Activated T-helper 17 cell treated with anti-CD3 and anti-CD28 coated beads, Interleukin-2, amount 50 U/mL, for 72 hours (primary cell): ENCODE data around the gene ZNF804B. TPM values are rescaled to one million over a fixed set of nuclear protein-coding genes. Genes with fewer than 3 reads are reported as not detected.
"Not testable (repeated sequence)": the region's sequence is repeated elsewhere in the genome, so short reads cannot be mapped to it uniquely, and the experiment has no call there.

Experiments used
- ATAC-seq: fragments of 150-1000 bp; cut with Tn5 transposase; replicated peaks from 2 replicates; pipeline ENCODE4 v1.10.0; 2021; ENCODE audit warnings: mild to moderate bottlenecking, moderate library complexity
- H3K27ac Mint-ChIP-seq: one replicate; pipeline ENCODE4 v1.8.0; 2022; ENCODE audit warnings: mixed read lengths
- H3K27me3 Mint-ChIP-seq: one replicate; pipeline ENCODE4 v1.8.0; 2022; ENCODE audit warnings: mixed read lengths
- H3K36me3 Mint-ChIP-seq: one replicate; pipeline ENCODE4 v1.8.0; 2022; ENCODE audit warnings: low read depth, mild to moderate bottlenecking, mixed read lengths
- H3K4me1 Mint-ChIP-seq: one replicate; pipeline ENCODE4 v1.8.0; 2022; ENCODE audit warnings: mixed read lengths
- H3K4me3 Mint-ChIP-seq: one replicate; pipeline ENCODE4 v1.8.0; 2022; ENCODE audit warnings: mild to moderate bottlenecking, mixed read lengths
- H3K9me3 Mint-ChIP-seq: one replicate; pipeline ENCODE4 v1.8.0; 2022; ENCODE audit warnings: mixed read lengths
- total RNA-seq, 2 donors: library from RNA; stranded (reverse); gene quantifications; one replicate each; pipeline ENCODE4 v1.2.3, GENCODE V29; 2022

Gene ZNF804B
- total RNA-seq, 2 donors from 2014 or later, result not detected

DNA sequence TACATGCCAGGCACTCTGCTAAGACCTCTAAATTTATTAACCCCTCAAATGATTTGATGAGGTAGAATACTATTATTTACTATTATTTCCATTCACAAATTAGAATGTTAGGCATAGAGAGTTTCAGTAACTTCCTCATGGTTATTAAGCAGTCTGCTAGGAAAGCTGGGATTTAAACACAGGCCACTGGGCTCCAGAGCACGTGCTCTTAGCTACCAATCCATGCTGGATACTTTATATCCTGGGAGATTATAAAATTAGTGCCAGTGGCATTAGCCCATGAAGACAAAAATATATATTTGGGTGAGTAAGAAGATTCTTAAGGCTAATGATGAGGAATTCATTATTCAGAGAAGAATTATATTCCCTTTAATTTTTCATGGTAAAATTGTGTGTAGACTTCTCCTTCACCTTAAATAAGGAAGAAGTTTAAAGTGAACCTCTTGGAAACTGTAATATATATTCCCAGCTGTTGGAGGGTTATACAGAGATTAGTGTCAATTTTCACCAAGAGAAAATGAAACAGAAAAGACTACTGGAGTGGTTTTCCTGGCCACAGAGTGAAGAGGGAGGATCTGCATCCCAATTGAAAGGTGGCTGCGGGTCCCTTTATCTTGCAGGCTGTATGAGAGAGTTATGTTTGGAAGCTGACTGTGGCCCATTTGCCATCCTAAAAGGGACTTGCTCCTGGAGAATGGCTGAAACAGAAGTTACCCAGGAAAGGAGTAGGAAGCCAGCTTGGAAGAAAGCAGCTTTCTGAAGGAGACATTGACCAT, 370.3 kb downstream of the ZNF804B start:
- Mint-ChIP-seq H3K27me3 (no peaks in the 10 kb centered on the region), H3K4me1 (no peaks in the 10 kb centered on the region), H3K9me3 (peaks cover 3% of the 10 kb centered on the region), H3K27ac (no peak overlapping the region), H3K4me3 (no peak overlapping the region), H3K36me3 (no peaks in the 10 kb centered on the region)
- ATAC-seq, result no peak

DNA sequence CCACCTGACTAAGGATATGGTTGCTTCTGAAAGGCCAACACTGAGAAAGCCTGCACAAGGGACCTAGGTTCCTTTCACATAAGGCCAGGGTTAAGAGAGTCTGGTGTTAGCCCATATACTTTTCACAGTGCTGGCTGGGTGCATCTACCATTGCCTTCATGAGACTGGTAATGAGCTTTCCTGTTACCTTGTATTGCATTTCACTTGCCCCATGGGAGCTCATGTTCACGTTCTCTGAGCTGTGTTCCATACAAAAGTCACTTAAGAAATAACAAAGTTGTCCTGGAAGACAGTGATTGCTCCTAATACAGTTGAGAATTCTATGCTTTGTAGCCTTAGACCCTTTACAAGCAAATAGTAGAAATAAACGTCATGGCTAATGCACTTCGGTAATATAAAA, 373.9 kb downstream of the ZNF804B start:
- no peak overlapping the region for H3K4me3 Mint-ChIP-seq
- no peaks in the 10 kb centered on the region for H3K9me3 Mint-ChIP-seq
- ATAC-seq, result no peak
- no peaks in the 10 kb centered on the region for H3K27me3 Mint-ChIP-seq
- no peaks in the 10 kb centered on the region for H3K4me1 Mint-ChIP-seq
- no peak overlapping the region for H3K27ac Mint-ChIP-seq
- H3K36me3 Mint-ChIP-seq, result no peaks in the 10 kb centered on the region

DNA sequence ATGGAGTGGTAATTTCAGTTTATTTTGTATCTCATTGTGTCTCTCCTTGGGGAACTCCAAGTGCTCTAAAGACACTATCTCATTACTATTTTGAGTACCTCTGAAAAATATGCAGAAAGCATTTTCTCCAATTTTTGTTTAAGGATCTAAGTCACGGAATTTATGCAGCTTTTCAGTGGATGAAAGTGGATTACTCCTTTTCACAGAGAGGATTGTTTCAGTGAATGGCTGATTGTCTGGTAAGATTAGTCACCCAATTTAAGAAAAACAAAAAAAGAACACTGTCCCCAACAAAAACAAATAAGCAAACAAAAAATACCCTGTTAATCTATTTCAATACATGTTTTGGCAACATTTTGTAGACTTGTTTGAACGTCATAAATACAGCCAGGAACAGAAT, 374.3 kb downstream of the ZNF804B start:
- Mint-ChIP-seq H3K36me3 (no peaks in the 10 kb centered on the region), H3K4me1 (no peaks in the 10 kb centered on the region), H3K27ac (no peak overlapping the region), H3K9me3 (peaks cover 3% of the 10 kb centered on the region), H3K27me3 (no peaks in the 10 kb centered on the region), H3K4me3 (no peak overlapping the region)
- no peak for ATAC-seq

DNA sequence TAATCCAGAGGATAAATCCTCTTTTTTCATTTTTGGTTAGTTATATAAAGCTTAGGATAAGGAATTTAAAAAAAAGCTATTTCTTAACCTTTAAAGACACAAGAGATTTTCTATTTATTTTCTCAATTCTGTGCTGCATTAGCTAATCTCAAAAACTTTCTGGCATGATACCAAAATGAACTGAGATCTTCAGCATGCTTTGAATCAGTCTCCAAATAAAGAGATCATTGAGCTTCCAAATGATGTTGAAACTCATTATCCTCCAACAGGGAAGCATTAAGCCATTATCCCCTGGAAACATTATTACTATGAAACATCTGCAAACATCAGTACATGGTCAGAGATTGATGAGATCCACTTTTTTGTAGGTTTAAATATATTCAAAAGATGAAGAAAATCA, 386.3 kb downstream of the ZNF804B start:
- H3K4me1 Mint-ChIP-seq, result no peaks in the 10 kb centered on the region
- no peak overlapping the region for H3K27ac Mint-ChIP-seq
- peaks cover 3% of the 10 kb centered on the region for H3K9me3 Mint-ChIP-seq
- no peak for ATAC-seq
- no peaks in the 10 kb centered on the region for H3K27me3 Mint-ChIP-seq
- no peaks in the 10 kb centered on the region for H3K36me3 Mint-ChIP-seq
- no peak overlapping the region for H3K4me3 Mint-ChIP-seq

DNA sequence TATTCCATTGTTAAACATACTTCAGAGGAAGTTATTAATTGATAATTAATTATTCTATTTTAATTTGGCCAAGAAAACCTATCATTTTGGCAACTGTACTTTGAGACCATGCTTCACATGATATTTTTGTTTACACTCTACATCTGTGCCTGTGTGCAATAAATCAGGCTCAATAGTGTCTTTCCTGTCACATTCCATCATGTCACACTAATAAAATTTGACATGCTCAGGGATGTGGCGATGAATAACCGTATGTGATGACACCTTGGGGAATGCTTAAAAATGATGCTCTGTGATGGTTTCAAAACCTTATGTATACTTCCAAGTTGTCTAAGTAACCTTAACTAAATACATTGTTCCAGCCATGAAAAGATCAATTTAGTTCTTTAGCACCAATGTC, 400.6 kb downstream of the ZNF804B start:
- H3K27me3 Mint-ChIP-seq, result no peaks in the 10 kb centered on the region
- H3K4me1 Mint-ChIP-seq, result no peaks in the 10 kb centered on the region
- H3K36me3 Mint-ChIP-seq, result no peaks in the 10 kb centered on the region
- ATAC-seq, result no peak
- H3K27ac Mint-ChIP-seq, result no peak overlapping the region
- peaks cover 4% of the 10 kb centered on the region for H3K9me3 Mint-ChIP-seq
- no peak overlapping the region for H3K4me3 Mint-ChIP-seq

DNA sequence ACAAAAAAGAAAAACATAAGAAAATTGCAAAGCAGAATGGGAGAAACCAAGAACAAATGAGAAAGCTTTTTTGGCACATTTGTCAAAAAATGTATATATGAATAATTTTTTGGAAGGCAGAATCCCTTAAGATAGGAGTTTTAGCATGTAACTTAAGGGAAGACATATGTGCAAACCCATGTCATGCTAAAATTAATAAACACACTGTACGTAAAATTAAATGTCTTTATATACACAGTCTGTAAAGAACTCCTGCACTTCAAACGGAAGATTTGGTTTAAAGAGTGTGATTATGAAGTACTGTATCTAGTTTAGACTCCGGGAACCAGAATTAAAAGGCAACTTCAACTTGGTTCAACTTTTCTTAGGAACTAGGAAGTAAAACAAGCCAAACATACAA, 405.9 kb downstream of the ZNF804B start:
- Mint-ChIP-seq H3K4me1 (no peaks in the 10 kb centered on the region), H3K9me3 (peaks cover 4% of the 10 kb centered on the region), H3K4me3 (no peak overlapping the region), H3K27ac (no peak overlapping the region), H3K27me3 (no peaks in the 10 kb centered on the region), H3K36me3 (no peaks in the 10 kb centered on the region)
- ATAC-seq, result no peak

DNA sequence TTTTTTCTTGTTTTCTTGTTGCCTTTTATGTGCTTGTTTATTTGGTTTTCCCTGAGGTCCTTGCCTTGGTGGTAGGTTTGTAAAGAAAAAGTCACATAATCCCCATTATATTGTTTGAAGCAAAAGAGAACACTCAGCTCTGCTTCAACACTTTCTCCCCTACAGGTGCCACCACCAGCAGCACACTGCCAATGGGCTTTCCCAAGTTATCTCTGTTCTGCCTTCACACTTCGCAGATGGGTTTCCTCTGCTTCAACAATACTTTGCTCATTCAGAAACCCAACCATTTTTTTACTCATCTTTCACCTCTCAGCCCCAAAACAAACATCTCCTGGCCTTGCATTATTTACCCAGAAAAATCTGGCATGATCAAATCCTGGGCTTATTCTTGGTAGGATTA, 411.1 kb downstream of the ZNF804B start:
- H3K36me3 Mint-ChIP-seq, result no peaks in the 10 kb centered on the region
- no peak for ATAC-seq
- peaks cover 13% of the 10 kb centered on the region for H3K9me3 Mint-ChIP-seq
- no peak overlapping the region for H3K4me3 Mint-ChIP-seq
- H3K27ac Mint-ChIP-seq, result no peak overlapping the region
- H3K4me1 Mint-ChIP-seq, result no peaks in the 10 kb centered on the region
- no peaks in the 10 kb centered on the region for H3K27me3 Mint-ChIP-seq

DNA sequence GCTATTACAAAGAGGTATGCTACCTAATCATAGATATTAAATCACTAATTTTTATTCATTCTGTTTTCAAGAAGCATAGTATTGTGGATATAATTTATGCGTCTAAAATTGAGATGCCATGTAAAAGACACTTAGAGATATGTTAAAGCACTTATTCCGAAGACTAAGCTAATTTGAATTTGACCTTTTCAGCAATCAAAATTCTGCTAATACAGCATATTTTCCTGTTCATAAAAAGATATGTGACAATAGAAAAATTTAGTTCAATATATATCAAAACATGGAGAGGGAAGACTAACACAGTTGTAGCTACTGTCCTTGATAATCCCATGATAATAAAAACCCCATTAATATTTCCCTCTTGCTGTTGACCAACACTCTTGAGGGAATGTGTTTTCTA, 422.6 kb downstream of the ZNF804B start:
- peaks cover 9% of the 10 kb centered on the region for H3K9me3 Mint-ChIP-seq
- ATAC-seq, result no peak
- H3K27me3 Mint-ChIP-seq, result no peaks in the 10 kb centered on the region
- no peak overlapping the region for H3K4me3 Mint-ChIP-seq
- H3K4me1 Mint-ChIP-seq, result no peaks in the 10 kb centered on the region
- H3K27ac Mint-ChIP-seq, result no peak overlapping the region
- H3K36me3 Mint-ChIP-seq, result no peaks in the 10 kb centered on the region

DNA sequence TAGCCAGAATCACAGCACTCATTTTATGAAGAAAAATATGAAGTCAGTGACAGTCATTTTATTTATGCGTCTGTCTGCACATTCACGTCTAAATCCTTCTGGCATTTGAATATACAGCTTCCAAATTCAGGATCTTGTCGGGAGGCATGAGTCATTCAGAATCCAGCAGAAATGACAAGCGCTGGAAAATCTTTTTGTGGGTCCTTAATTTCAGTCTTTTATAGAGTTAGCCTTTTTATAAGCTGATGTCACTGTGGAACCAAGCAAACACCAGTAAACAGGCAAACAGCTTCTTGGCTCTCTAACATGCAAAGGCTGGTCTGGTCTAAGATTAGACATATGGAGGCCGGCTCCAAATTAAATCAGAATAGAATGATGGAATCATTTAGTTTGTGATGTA, 424.2 kb downstream of the ZNF804B start:
- no peak for ATAC-seq
- Mint-ChIP-seq H3K36me3 (no peaks in the 10 kb centered on the region), H3K4me3 (no peak overlapping the region), H3K27ac (no peak overlapping the region), H3K27me3 (no peaks in the 10 kb centered on the region), H3K4me1 (no peaks in the 10 kb centered on the region), H3K9me3 (peaks cover 5% of the 10 kb centered on the region)

DNA sequence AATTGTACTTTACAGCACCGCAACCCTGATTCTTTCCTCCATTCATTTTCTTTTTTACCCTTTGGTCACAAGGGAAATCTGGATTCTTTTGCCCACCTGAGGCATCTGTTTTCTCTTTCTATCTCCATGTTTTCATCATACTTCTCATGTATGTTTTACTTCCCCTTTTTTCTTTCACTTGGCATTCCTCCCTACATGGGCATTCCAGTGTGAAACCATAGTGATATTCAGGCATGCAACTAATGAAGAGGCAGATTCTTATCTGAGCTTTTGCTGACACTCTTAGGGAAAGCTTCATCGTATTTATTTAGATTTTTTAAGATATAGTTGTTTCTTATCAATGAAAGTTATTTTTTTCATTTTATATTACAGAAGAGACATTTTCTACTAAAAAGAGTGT, 441.3 kb downstream of the ZNF804B start:
- ATAC-seq, result no peak
- H3K4me3 Mint-ChIP-seq, result no peak overlapping the region
- H3K36me3 Mint-ChIP-seq, result no peaks in the 10 kb centered on the region
- H3K27me3 Mint-ChIP-seq, result no peaks in the 10 kb centered on the region
- no peak overlapping the region for H3K27ac Mint-ChIP-seq
- no peaks in the 10 kb centered on the region for H3K4me1 Mint-ChIP-seq
- H3K9me3 Mint-ChIP-seq, result peaks cover 9% of the 10 kb centered on the region

DNA sequence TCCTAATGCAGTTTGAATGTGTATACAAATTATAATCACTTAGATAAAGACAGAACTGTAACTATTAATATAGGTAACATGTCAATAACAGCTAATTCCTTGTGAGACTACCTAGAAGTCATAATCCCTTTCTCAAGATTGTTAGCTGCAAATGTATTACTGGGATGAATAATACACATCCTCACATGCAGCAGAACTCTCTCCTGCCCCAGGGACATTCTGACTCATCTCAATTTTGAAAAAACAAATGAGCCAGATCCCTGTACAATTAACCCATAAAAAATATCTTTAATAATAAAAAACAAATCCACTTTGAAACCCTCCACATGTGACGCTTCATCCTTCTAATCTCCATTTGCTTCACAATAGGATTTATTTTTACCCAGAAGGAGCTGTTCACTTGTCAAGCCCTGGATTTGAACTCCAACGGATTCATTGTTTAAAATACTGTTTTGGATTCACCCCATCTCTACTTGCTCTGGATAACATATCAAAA, 464.4 kb downstream of the ZNF804B start:
- Mint-ChIP-seq H3K27me3 (no peaks in the 10 kb centered on the region), H3K9me3 (peaks cover 11% of the 10 kb centered on the region), H3K27ac (no peak overlapping the region), H3K4me1 (no peaks in the 10 kb centered on the region), H3K4me3 (no peak overlapping the region), H3K36me3 (no peaks in the 10 kb centered on the region)
- ATAC-seq, result no peak

DNA sequence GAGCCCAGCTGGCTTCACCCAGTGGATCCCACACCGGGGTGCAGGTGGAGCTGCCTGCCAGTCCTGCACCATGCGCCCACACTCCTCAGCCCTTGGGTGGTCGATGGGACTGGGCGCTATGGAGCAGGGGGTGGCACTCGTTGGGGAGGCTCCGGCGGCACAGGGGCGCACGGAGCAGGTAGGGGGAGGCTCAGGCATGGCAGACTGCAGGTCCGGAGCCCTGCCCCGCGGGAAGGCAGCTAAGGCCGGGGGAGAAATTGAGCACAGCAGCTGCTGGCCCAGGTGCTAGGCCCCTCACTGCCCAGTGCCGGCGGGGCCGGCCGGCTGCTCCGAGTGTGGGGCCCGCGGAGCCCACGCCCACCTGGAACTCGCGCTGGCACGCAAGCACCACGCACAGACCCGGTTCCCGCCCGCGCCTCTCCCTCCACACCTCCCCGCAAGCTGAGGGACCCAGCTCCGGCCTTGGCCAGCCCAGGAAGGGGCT, 469.2 kb downstream of the ZNF804B start:
- H3K36me3 Mint-ChIP-seq, H3K4me1 Mint-ChIP-seq, H3K4me3 Mint-ChIP-seq, H3K27me3 Mint-ChIP-seq, H3K27ac Mint-ChIP-seq, ATAC-seq, H3K9me3 Mint-ChIP-seq: not testable (repeated sequence)

DNA sequence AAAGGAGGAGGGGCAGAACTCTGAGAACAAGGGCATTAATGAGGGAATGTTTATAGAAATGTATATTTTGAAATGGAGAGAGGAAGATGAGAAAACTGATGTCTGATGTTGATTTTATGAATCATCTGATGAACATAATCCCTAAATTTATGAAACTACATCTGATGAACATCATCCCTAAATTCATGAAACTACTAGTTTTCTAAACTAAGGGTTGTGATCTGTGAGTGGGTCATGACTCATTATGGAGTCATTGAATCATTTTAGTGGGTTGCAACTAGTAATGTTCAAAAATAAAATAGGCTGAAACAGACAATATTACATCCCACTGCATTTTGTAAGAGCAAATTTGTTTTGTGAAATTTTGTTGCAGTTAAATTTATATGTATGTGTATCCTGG, 478.7 kb downstream of the ZNF804B start:
- Mint-ChIP-seq H3K4me1 (no peaks in the 10 kb centered on the region), H3K27ac (no peak overlapping the region), H3K9me3 (peaks cover 8% of the 10 kb centered on the region), H3K36me3 (no peaks in the 10 kb centered on the region), H3K27me3 (no peaks in the 10 kb centered on the region), H3K4me3 (no peak overlapping the region)
- no peak for ATAC-seq

DNA sequence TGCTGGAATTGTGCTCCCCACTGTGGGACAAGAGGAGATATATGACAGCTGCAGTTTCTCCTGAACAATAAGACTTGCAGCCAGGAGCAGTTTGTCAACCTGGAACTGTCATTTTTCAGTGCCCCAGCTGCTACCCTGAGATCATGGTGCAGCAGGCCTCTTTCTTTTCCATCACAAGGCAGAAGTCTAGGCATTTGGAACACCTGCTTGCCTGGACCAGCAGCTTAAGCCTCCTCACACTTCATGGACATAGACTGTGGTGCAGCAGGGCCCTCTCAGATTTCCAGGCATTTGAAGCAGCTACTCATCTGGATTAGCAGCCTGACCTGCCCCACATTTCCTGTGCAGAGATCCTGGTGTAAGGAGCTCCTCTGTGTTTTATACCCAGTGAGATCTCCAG, 486.7 kb downstream of the ZNF804B start:
- ATAC-seq, result no peak
- peaks cover 8% of the 10 kb centered on the region for H3K9me3 Mint-ChIP-seq
- H3K4me1 Mint-ChIP-seq, result no peaks in the 10 kb centered on the region
- H3K27me3 Mint-ChIP-seq, result no peaks in the 10 kb centered on the region
- H3K27ac Mint-ChIP-seq, result no peak overlapping the region
- no peak overlapping the region for H3K4me3 Mint-ChIP-seq
- H3K36me3 Mint-ChIP-seq, result no peaks in the 10 kb centered on the region

DNA sequence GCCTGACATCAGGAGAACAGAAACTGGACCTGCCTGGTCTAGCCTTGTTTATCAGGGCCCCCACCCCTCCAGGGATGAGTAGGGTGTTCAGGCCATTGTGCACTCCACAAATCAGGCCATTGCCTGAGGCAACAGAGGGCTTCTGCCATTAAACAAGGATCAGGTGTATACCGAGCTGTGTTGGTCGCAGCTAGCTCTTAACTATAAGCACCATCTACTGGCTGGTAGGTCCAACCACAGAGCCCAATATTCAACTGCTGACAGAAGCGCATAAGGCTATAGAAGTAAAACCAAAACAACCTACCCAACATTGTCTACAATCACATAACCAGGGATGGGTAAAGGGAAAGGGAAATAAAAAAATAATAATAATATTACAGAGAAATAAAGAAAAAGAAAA, 487.7 kb downstream of the ZNF804B start:
- H3K36me3 Mint-ChIP-seq, result no peaks in the 10 kb centered on the region
- peaks cover 9% of the 10 kb centered on the region for H3K9me3 Mint-ChIP-seq
- no peaks in the 10 kb centered on the region for H3K27me3 Mint-ChIP-seq
- no peak overlapping the region for H3K4me3 Mint-ChIP-seq
- H3K27ac Mint-ChIP-seq, result no peak overlapping the region
- ATAC-seq, result no peak
- H3K4me1 Mint-ChIP-seq, result no peaks in the 10 kb centered on the region
